AG10803 (cell line): Measurements from ENCODE around the gene P4HTM.

Experiments used
- DNase-seq: peaks from one replicate; pipeline ENCODE4 v3.0.0; 2010; ENCODE audit warnings: low read depth
- H3K4me3 ChIP-seq: 2 replicates; pipeline ENCODE4 v1.5.1; 2011; ENCODE audit warnings: mild to moderate bottlenecking, low read length, control low read depth
- TF ChIP-seq, protein P1 (sequence below): conservative IDR thresholded peaks from 2 replicates; pipeline ENCODE4 v1.5.1; 2011; ENCODE audit warnings: mild to moderate bottlenecking, low read length, control low read depth, inconsistent platforms

P4HTM gene

DNA sequence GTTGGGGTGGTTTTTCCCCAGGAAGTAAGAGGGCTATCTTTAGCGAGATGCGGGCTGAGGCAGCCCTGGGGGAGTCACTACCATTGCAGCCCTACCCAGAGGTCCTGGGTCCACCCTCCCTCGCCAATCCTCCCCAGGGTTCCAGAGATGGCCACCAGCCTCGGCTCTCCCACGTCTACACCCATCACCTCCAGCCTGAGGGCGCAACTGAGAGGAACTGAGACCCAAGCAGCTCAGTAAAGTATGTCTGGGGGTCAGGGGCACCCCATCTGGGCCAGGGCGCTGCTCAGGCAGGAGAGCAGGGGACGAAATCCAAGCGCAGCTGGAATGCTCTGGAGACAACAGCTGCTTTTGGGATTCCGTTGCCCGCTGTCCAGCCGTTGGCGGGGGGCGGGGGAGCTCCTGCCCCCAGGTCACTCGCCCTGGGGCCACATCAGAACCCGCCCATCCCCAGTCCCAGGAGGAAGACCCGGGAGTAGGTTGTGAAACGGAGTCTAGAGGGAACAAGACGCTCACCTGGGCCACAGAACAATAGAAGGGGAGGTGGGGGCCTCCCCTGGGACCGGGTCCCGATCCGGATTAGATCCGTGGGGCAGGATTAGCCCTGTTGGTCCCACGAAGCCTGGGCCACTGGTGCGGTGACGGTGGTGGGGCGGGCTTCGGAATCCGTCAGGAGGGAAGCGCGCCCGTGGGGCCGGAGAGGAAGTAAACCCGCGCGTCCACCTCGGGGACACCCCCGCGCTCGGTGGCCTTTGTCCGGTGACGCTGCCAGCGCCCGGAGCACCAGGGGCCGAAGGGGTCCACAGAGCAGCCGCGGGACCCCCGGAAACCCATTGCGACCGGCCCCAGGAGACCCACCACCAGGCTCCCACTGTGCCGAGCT lies 30.5 kb downstream of the P4HTM start:
- TF ChIP-seq, protein P1, sequence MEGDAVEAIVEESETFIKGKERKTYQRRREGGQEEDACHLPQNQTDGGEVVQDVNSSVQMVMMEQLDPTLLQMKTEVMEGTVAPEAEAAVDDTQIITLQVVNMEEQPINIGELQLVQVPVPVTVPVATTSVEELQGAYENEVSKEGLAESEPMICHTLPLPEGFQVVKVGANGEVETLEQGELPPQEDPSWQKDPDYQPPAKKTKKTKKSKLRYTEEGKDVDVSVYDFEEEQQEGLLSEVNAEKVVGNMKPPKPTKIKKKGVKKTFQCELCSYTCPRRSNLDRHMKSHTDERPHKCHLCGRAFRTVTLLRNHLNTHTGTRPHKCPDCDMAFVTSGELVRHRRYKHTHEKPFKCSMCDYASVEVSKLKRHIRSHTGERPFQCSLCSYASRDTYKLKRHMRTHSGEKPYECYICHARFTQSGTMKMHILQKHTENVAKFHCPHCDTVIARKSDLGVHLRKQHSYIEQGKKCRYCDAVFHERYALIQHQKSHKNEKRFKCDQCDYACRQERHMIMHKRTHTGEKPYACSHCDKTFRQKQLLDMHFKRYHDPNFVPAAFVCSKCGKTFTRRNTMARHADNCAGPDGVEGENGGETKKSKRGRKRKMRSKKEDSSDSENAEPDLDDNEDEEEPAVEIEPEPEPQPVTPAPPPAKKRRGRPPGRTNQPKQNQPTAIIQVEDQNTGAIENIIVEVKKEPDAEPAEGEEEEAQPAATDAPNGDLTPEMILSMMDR: no peak
- DNase-seq: no peak
- peak overlapping the region; percentile 95 for H3K4me3 ChIP-seq

DNA sequence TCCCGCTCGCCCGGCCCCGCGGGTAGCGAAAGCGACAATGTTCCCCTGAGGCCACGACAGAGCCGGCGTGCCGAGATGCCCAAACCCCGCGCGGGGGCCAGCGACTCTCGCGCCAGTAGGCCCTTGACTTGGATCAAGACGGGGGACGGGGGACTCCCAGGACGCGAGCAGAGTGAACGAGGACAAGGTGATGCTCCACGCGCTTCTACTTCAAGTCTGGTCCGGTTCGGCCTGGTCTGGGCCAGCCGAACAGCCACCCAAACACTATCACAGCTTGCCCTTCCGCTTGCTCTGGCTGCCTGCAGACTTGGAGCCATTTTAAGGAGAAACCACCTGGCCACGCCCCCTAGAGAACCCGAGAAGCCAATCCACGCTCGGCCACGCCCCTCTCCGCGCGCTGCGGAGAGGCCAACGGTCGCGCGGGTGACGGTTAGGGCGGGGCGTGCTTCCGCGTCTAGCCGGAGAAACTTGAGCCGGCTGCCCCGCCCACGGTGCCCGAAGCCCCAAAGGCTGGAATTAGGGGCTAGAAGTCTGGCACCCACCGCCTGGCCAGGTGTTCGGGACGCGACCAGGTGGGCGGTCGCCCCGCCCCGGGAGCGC lies 31.3 kb downstream of the P4HTM start:
- TF ChIP-seq, protein P1: no peak
- peak; percentile 96 for DNase-seq
- peak overlapping the region; percentile 95 for H3K4me3 ChIP-seq

DNA sequence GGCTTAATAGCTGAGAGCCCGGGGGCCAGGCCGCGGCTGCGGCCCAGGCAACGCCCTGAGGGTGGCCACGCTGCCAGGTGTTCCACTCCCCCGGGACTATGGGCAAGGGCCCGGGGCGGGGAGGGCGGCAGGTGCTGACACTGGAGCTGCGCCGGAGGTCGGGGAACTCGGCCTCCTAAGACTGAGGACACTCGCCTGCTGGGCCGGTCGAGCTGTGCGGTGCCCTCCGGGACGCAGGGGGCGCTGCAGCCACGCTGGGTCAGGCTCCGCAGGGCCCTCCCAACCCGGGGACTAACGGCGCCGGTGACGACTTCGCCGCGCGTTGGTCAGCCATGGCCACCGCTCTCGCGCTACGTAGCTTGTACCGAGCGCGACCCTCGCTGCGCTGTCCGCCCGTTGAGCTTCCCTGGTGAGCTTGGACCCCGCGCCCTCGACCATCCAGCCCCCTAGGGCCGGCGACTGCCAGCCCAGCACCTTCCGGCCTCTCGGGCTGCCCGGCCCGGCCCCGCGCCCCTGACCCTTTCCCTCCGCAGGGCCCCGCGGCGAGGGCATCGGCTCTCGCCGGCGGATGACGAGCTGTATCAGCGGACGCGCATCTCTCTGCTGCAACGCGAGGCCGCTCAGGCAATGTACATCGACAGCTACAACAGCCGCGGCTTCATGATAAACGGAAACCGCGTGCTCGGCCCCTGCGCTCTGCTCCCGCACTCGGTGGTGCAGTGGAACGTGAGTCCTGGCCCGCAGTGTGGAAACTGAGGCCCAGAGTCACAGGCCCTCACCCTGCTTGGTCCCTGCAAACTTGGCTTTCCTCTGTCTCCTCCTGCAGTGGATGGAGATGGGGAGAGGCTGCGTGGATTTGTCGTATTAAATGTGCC lies 32.0 kb downstream of the P4HTM start, which contains the start of gene NDUFAF3:
NDUFAF3 (plus strand) TSS at position 309 of the 875 bp plus-strand sequence; CDS start at position 333, 24 bp downstream.
- peak; percentile 93 for DNase-seq

DNA sequence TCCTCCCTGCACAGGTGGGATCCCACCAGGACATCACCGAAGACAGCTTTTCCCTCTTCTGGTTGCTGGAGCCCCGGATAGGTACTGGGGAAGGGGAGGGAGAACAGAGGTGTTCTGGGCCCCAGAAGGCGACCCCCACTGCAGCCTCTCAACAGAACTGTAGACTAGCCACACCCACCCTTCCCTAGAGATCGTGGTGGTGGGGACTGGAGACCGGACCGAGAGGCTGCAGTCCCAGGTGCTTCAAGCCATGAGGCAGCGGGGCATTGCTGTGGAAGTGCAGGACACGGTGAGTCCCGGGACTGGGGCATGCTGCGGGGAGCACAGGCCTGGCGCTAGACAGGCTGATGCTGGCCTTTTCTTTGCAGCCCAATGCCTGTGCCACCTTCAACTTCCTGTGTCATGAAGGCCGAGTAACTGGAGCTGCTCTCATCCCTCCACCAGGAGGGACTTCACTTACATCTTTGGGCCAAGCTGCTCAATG lies 32.7 kb downstream of the P4HTM start:
- H3K4me3 ChIP-seq: peak overlapping the region; percentile 95
- no peak for DNase-seq
- TF ChIP-seq, protein P1: no peak

More for the DNA sequence above, 32.0 kb downstream of the P4HTM start, which contains the start of gene NDUFAF3:
- peak within 1 kb of the TSS; percentile 95 for H3K4me3 ChIP-seq
- TF ChIP-seq, protein P1: peak; percentile 80

DNA sequence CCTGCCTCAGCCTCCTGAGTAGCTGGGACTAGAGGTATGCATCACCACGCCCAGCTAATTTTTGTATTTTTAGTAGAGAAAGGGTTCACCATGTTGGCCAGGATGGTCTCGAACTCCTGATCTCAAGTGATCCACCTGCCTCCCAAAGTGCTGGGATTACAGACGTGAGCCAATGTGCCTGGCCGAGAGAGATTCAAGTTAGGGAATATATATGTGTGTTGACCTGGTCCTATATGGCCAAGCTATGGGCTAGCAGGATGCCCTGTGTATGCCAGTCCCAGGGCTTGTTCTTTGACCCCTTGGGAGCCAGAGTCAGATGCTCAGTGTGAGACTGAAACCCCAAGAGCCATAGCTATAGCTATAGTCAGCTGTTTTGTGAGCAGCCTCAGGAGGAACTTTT lies 33.7 kb downstream of the P4HTM start:
- H3K4me3 ChIP-seq: no peak overlapping the region
- no peak for DNase-seq
- TF ChIP-seq, protein P1: no peak

DNA sequence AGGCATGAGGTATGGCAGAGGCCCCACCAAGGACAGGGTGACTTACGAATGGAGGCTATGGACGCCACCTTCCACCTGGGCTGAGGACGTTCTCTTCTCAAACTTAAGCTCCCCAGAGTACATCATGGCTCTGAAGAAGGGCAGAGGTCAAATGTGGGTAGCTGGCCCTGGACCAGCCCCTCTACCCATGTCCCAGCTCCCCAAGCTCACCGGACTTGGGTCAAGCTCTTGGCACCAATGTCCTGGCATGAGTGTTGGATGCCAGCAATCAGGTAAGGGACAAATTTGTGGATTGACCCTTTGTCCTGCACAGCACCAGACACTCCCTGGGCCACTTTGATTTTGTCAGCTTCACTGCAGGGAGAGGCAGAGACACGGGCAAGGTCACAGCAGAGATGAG lies 34.4 kb downstream of the P4HTM start:
- no peak for DNase-seq
- no peak overlapping the region for H3K4me3 ChIP-seq
- TF ChIP-seq, protein P1: no peak
